Neutrophil (primary cell): Measurements from ENCODE around the gene PLPPR5.

Experiments
- H3K27ac ChIP-seq: fragments of 200-600 bp; sonication (generic); 2 replicates; pipeline ENCODE4 v1.5.1; 2016; ENCODE audit warnings: mild to moderate bottlenecking, moderate library complexity
- H3K27me3 ChIP-seq: fragments of 200-600 bp; sonication (generic); 2 replicates; pipeline ENCODE4 v1.6.0; 2016; ENCODE audit warnings: mild to moderate bottlenecking
- H3K36me3 ChIP-seq: fragments of 200-600 bp; sonication (generic); 2 replicates; pipeline ENCODE4 v1.5.1; 2017
- H3K4me1 ChIP-seq, 2 experiments: fragments of 200-600 bp in 1 of 2; sonication (generic) in 1 of 2; 1 replicate in 1 of 2; 2 replicates in 1 of 2; pipeline versions ENCODE4 v1.5.1 to v1.6.1; 2013 to 2016; ENCODE audit warnings: low read depth in 1 of 2, low read length in 1 of 2, mild to moderate bottlenecking in 1 of 2, moderate library complexity in 1 of 2; ENCODE audit not compliant: control insufficient read depth in 1 of 2, insufficient read depth in 1 of 2
- H3K4me3 ChIP-seq, 2 experiments: fragments of 200-600 bp in 1 of 2; sonication (generic) in 1 of 2; 1 replicate in 1 of 2; 2 replicates in 1 of 2; pipeline ENCODE4 v1.5.1; 2013 to 2016; ENCODE audit warnings: low read depth in 1 of 2, low read length in 1 of 2, mild to moderate bottlenecking in 1 of 2, moderate library complexity in 1 of 2
- H3K9me3 ChIP-seq: fragments of 200-600 bp; sonication (generic); 2 replicates; pipeline ENCODE4 v1.5.1; 2016
- TF ChIP-seq, protein P1 (sequence below): fragments of 200-600 bp; sonication (generic); IDR thresholded peaks from 2 replicates; pipeline ENCODE4 v1.5.1; 2016; ENCODE audit warnings: antibody characterized with exemption

PLPPR5 gene

DNA sequence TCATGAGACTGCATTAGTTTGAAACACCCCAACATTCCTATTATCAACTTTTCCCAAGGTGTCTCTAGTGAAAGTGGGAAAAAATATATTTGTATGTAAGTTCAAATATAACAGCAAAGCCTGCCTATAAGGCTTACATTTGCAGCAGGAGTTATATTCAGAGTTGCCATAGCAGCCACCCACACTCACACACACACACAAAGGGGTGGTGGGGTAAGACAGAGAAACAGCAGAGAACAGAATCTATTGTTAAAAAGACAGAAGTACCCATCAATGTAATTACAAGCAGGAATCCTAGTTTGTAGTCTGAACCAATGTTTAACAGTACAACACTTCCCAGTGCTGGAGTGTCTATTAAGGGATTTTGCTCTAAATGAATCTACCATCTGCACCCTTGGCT, 55.0 kb downstream of the PLPPR5 start:
- H3K27ac ChIP-seq = no peak overlapping the region
- no peaks in the 10 kb centered on the region for H3K9me3 ChIP-seq
- no peak overlapping the region for H3K4me3 ChIP-seq
- no peaks in the 10 kb centered on the region for H3K27me3 ChIP-seq
- no peaks in the 10 kb centered on the region for H3K4me1 ChIP-seq
- no peaks in the 10 kb centered on the region for H3K36me3 ChIP-seq
- TF ChIP-seq, protein P1, sequence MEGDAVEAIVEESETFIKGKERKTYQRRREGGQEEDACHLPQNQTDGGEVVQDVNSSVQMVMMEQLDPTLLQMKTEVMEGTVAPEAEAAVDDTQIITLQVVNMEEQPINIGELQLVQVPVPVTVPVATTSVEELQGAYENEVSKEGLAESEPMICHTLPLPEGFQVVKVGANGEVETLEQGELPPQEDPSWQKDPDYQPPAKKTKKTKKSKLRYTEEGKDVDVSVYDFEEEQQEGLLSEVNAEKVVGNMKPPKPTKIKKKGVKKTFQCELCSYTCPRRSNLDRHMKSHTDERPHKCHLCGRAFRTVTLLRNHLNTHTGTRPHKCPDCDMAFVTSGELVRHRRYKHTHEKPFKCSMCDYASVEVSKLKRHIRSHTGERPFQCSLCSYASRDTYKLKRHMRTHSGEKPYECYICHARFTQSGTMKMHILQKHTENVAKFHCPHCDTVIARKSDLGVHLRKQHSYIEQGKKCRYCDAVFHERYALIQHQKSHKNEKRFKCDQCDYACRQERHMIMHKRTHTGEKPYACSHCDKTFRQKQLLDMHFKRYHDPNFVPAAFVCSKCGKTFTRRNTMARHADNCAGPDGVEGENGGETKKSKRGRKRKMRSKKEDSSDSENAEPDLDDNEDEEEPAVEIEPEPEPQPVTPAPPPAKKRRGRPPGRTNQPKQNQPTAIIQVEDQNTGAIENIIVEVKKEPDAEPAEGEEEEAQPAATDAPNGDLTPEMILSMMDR = no peak

DNA sequence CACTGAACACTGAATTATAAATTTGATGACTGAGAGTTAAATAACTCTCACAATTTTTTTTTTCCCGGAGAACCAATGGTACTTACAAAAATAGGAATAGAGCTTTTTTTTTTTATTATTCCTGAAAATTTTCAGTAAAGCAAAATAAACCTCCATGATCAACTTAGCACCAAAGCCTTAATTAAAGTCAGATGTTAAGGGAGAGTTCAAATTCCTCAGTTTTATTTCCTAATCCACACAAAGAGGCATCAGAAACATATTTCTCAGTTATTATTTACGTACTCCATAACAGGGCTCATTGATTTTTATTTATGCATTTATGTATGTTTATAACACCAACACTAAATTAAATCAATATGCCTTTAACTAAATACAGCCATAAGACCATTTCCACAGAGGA, 55.5 kb downstream of the PLPPR5 start:
- TF ChIP-seq, protein P1 = no peak
- Histone ChIP-seq H3K27ac (no peak overlapping the region), H3K4me1 (no peaks in the 10 kb centered on the region), H3K9me3 (no peaks in the 10 kb centered on the region), H3K4me3 (no peak overlapping the region), H3K36me3 (no peaks in the 10 kb centered on the region), H3K27me3 (no peaks in the 10 kb centered on the region)

DNA sequence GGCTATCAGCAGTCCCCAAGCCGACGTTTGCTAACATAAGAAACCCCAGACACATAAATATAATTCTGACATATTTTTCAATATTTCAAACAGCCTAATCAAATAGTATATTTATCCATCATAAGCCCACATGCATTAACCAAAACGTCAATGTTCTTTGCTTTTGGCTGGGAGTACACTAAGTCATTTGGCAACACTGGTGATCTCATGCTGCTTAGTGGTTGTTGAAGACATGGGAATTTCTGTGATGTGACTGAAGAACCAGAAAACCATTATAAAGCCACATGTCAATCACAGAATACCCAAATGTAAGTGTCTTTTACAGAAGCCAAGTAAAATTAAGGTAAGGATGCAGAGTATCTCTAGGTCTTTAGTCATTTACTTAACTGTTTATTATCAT, 57.6 kb downstream of the PLPPR5 start:
- Histone ChIP-seq H3K9me3 (no peaks in the 10 kb centered on the region), H3K4me3 (no peak overlapping the region), H3K27me3 (no peaks in the 10 kb centered on the region), H3K4me1 (no peaks in the 10 kb centered on the region), H3K36me3 (no peaks in the 10 kb centered on the region), H3K27ac (no peak overlapping the region)
- TF ChIP-seq, protein P1 = no peak

DNA sequence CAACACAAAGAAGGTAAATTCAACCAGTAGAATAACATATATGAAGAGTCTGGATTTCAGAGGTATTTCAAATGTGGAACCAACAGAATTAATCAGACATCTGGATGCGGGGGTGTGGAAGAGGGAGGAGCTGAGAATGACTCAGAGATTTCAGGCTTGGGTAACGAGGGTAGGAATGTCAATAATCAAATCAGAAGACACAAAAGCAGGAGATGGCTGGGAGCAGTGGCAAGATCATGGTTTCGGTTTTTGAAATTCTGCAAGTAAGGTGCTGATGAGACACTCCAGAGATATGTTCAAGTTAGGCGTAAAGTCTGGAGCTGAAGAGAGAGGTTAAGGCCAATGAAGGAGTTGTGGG, 64.0 kb downstream of the PLPPR5 start:
- H3K36me3 ChIP-seq = no peaks in the 10 kb centered on the region
- no peaks in the 10 kb centered on the region for H3K27me3 ChIP-seq
- H3K4me1 ChIP-seq = no peaks in the 10 kb centered on the region
- TF ChIP-seq, protein P1 = no peak
- H3K4me3 ChIP-seq = no peak overlapping the region
- H3K27ac ChIP-seq = no peak overlapping the region
- H3K9me3 ChIP-seq = no peaks in the 10 kb centered on the region

DNA sequence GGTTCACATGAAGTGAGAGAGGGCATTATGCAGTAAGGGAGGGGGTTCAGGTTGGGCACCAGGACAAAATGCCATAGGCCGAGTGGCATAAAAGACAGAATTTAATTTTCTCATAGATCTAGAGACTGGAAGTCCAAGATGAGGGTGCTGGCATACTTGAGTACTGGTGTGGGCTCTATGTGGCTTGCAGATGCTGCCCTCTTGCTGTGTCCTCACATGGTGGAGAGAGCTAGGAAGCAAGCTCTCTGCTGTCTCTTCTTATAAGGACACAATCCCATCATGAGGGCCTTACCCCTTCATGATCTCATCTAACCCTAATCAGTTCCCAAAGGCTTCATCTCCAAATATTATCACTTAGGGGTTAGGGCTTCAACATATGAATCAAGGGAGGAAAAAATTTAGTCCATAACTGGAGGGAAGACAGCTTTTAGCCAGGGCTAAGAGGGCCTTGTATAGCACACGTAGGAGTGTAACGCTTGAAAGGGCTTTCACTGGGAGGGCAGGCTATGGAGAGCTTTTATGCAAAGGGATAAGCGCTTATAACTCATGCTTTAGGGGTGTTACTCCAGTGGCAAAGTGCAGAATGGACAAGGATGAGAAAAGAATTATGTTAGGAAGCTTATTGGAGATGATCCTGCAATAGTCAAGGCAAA, 64.5 kb downstream of the PLPPR5 start:
- H3K36me3 ChIP-seq = no peaks in the 10 kb centered on the region
- H3K27ac ChIP-seq = no peak overlapping the region
- H3K4me1 ChIP-seq = no peaks in the 10 kb centered on the region
- no peaks in the 10 kb centered on the region for H3K9me3 ChIP-seq
- no peaks in the 10 kb centered on the region for H3K27me3 ChIP-seq
- no peak overlapping the region for H3K4me3 ChIP-seq
- TF ChIP-seq, protein P1 = no peak

DNA sequence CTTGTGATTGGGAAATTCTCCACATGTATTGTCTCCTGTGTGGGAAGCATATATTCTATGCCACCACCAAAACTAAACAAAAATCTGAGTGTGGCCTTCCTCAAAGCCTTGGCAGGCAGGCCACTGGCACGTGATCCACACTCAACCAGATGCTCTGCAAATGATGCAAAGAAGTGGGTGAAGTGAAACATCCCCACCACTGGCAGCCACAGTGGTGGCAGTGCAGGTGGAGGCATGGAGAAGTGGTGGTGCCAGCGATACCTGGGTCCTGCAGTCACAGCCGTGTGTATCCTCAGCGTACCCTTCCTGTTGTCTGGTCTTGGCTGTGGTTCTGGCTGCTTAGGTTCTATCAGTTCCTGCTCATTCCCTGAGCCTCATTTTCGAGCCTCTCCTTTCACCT, 65.2 kb downstream of the PLPPR5 start:
- H3K4me1 ChIP-seq = no peaks in the 10 kb centered on the region
- TF ChIP-seq, protein P1 = no peak

More for the DNA sequence above, 65.2 kb downstream of the PLPPR5 start:
- Histone ChIP-seq H3K36me3 (no peaks in the 10 kb centered on the region), H3K27ac (no peak overlapping the region), H3K9me3 (no peaks in the 10 kb centered on the region), H3K27me3 (no peaks in the 10 kb centered on the region), H3K4me3 (no peak overlapping the region)
